Nephron (organoid): ENCODE data around the gene MAP7.
"Not testable (repeated sequence)": the region's sequence is repeated elsewhere in the genome, so short reads cannot be mapped to it uniquely, and the experiment has no call there.

Experiments
- H3K27ac Mint-ChIP-seq, 3 experiments: 2 replicates each; pipeline ENCODE4 v1.8.0; 2020; ENCODE audit warnings: mixed read lengths in 3 of 3, mild to moderate bottlenecking in 2 of 3, moderate library complexity in 1 of 3
- H3K27me3 Mint-ChIP-seq: 2 replicates; pipeline ENCODE4 v1.8.0; 2021; ENCODE audit warnings: low read depth, mild to moderate bottlenecking, moderate library complexity, mixed read lengths
- H3K36me3 Mint-ChIP-seq: 2 replicates; pipeline ENCODE4 v1.8.0; 2020; ENCODE audit warnings: low read depth, mixed read lengths
- H3K4me1 Mint-ChIP-seq: 2 replicates; pipeline ENCODE4 v1.8.0; 2020; ENCODE audit warnings: mixed read lengths
- H3K4me3 Mint-ChIP-seq, 3 experiments: 2 replicates each; pipeline ENCODE4 v1.8.0; 2020; ENCODE audit warnings: mild to moderate bottlenecking in 3 of 3, mixed read lengths in 3 of 3, moderate library complexity in 2 of 3
- H3K9me3 Mint-ChIP-seq: 2 replicates; pipeline ENCODE4 v1.8.0; 2020; ENCODE audit warnings: mixed read lengths
- CTCF ChIP-seq, 3 experiments: fragments of 200-600 bp; sonication (generic); IDR thresholded peaks; one replicate each; pipeline ENCODE4 v1.5.0; 2021; ENCODE audit warnings: antibody characterized with exemption in 3 of 3; ENCODE audit not compliant: unreplicated experiment in 3 of 3

Gene MAP7

GRCh38 chr6:136403110-136403980 is 146.9 kb downstream of the MAP7 start:
- Mint-ChIP-seq H3K27me3 (no peaks in the 10 kb centered on the region), H3K4me3 (no peak overlapping the region), H3K9me3 (peaks cover 4% of the 10 kb centered on the region), H3K27ac (no peak overlapping the region), H3K4me1 (peaks cover 5% of the 10 kb centered on the region), H3K36me3 (peaks cover 8% of the 10 kb centered on the region)
- TF ChIP-seq CTCF (IDR thresholded peaks at IDR 0.05; ENCODE audit: unreplicated experiment in 3 of 3), result no peak

- no peak overlapping the region for H3K4me3 Mint-ChIP-seq
- H3K9me3 Mint-ChIP-seq, result peaks cover 4% of the 10 kb centered on the region
- no peak overlapping the region for H3K27ac Mint-ChIP-seq
- peaks cover 10% of the 10 kb centered on the region for H3K36me3 Mint-ChIP-seq
- no peaks in the 10 kb centered on the region for H3K27me3 Mint-ChIP-seq
- no peak for TF ChIP-seq CTCF (IDR thresholded peaks at IDR 0.05; ENCODE audit: unreplicated experiment in 3 of 3)
- peaks cover 5% of the 10 kb centered on the region for H3K4me1 Mint-ChIP-seq
Measured at GRCh38 chr6:136401749-136402148, 148.5 kb downstream of the MAP7 start.

- H3K36me3 Mint-ChIP-seq, H3K4me1 Mint-ChIP-seq, H3K4me3 Mint-ChIP-seq, H3K27me3 Mint-ChIP-seq, H3K9me3 Mint-ChIP-seq, H3K27ac Mint-ChIP-seq: not testable (repeated sequence)
Measured at GRCh38 chr6:136401236-136401635, 149.0 kb downstream of the MAP7 start.

- Mint-ChIP-seq H3K36me3 (peaks cover 10% of the 10 kb centered on the region), H3K27ac (no peak overlapping the region), H3K4me3 (no peak overlapping the region), H3K9me3 (peaks cover 4% of the 10 kb centered on the region), H3K4me1 (no peaks in the 10 kb centered on the region), H3K27me3 (no peaks in the 10 kb centered on the region)
- TF ChIP-seq CTCF (IDR thresholded peaks at IDR 0.05; ENCODE audit: unreplicated experiment in 3 of 3), result no peak
Measured at GRCh38 chr6:136398453-136398852, 151.8 kb downstream of the MAP7 start.

- Mint-ChIP-seq H3K9me3 (peaks cover 2% of the 10 kb centered on the region), H3K4me3 (no peak overlapping the region), H3K36me3 (peaks cover 9% of the 10 kb centered on the region), H3K27me3 (no peaks in the 10 kb centered on the region), H3K4me1 (no peaks in the 10 kb centered on the region), H3K27ac (no peak overlapping the region)
- TF ChIP-seq CTCF (IDR thresholded peaks at IDR 0.05; ENCODE audit: unreplicated experiment in 3 of 3), result no peak
Measured at GRCh38 chr6:136396908-136397307, 153.3 kb downstream of the MAP7 start.

GRCh38 chr6:136390959-136391358 is 159.3 kb downstream of the MAP7 start:
- H3K36me3 Mint-ChIP-seq, H3K4me1 Mint-ChIP-seq, H3K27ac Mint-ChIP-seq, H3K27me3 Mint-ChIP-seq, H3K4me3 Mint-ChIP-seq, H3K9me3 Mint-ChIP-seq: not testable (repeated sequence)

GRCh38 chr6:136387316-136387715 is 162.9 kb downstream of the MAP7 start:
- H3K36me3 Mint-ChIP-seq, result no peaks in the 10 kb centered on the region
- TF ChIP-seq CTCF (IDR thresholded peaks at IDR 0.05; ENCODE audit: unreplicated experiment in 3 of 3), result no peak
- H3K27me3 Mint-ChIP-seq, result no peaks in the 10 kb centered on the region
- H3K9me3 Mint-ChIP-seq, result no peaks in the 10 kb centered on the region
- H3K4me3 Mint-ChIP-seq, result no peak overlapping the region
- H3K4me1 Mint-ChIP-seq, result no peaks in the 10 kb centered on the region
- H3K27ac Mint-ChIP-seq, result no peak overlapping the region
